GM13977 (cell line): Measurements from ENCODE around the gene ZHX3.

ENCODE experiments used
- DNase-seq: peaks from one replicate; pipeline ENCODE4 v3.0.0; 2012; ENCODE audit warnings: low spot score
- in situ Hi-C: fragments of 300-500 bp; cut with MboI; formaldehyde crosslinking; loops from one replicate; pipeline ENCODE4 v1.12.0; 2022; ENCODE audit warnings: low sequenced_read_pairs, low pct_unique_long_range_greater_than_20kb, mixed read lengths, inconsistent platforms; ENCODE audit not compliant: unreplicated experiment
- TF ChIP-seq, protein P1 (sequence below): IDR thresholded peaks from 2 replicates; pipeline ENCODE4 v1.5.1; 2012; ENCODE audit warnings: mild to moderate bottlenecking, control low read depth; ENCODE audit not compliant: insufficient read depth; ENCODE audit errors: extremely low read depth, missing control alignments

Gene ZHX3

DNA sequence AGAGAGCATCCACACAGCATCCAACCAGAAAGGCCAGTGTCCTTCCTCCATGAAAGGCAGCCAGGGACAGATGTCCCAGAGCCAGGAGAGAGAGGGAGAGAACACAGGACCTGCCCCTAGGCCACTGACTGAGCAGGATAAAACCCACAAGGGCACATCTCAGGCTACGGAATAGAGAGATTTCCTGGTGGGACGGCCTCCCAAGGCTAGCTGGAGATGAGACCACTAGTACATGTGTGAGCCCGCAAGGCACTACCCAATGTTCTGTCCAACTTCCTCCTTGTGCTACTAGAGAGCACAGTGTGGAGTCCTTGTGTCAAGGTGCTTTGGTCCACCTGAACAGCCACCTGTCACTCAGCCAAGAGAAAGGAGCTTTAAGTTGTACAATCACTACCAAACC is 136.0 kb downstream of the ZHX3 start:
- in situ Hi-C loops, result no loop called here
- DNase-seq, result no peak
- TF ChIP-seq, protein P1, sequence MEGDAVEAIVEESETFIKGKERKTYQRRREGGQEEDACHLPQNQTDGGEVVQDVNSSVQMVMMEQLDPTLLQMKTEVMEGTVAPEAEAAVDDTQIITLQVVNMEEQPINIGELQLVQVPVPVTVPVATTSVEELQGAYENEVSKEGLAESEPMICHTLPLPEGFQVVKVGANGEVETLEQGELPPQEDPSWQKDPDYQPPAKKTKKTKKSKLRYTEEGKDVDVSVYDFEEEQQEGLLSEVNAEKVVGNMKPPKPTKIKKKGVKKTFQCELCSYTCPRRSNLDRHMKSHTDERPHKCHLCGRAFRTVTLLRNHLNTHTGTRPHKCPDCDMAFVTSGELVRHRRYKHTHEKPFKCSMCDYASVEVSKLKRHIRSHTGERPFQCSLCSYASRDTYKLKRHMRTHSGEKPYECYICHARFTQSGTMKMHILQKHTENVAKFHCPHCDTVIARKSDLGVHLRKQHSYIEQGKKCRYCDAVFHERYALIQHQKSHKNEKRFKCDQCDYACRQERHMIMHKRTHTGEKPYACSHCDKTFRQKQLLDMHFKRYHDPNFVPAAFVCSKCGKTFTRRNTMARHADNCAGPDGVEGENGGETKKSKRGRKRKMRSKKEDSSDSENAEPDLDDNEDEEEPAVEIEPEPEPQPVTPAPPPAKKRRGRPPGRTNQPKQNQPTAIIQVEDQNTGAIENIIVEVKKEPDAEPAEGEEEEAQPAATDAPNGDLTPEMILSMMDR, result no peak

DNA sequence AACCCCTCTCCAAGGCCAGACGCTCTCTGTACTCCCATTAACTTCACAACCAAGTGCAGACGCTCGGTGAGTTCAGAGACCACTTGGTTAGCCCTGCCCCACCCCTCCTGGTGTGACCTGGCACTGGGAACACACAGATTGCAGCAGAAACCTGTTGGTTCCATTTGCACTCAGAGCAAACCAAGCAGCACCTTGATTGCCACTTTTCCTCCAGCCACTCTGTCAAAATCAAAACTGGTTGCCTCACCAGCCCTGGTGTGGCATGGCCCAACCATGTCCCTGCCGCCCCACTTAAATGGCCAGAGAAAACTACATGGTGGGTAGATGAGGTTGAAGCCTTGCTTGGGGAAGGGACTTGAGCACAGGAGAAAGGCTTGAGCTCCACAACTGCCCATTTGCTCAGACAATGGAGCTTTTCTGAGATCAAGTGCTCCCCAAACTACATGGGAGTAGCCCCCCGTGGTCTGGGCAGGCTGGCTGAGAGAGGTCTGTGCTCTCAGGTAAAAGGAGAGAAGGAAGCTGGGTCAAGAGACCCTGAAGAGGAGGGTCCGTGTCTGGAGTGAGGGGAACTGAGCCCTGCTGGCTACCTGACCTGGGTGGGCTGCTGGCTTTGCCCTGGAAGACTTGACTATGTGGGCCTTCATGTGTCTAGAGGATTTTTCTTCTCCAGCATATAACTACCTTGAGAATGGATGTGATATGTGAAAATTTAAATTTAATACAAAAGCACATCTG is 136.8 kb downstream of the ZHX3 start:
- no peak for DNase-seq
- TF ChIP-seq, protein P1, result no peak
- in situ Hi-C loops, result no loop called here

DNA sequence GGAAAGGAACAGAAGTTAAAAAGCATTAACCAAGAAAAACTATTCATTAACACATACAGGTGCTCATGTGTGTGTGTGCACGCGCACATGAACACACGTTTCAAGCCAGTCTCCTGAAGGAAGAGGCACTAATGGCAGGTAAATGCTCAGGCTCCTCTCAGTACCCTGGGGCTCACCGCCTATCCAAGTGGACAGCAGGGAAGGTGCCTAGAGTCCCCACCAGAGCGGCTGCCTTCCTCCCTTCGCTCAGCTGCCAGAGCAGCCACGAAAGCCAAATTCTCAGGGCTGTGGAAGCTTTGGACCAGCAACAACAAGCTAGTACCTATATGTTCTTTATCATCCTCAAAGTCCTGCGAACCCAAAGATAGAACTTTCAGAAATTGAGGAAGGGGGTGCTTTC is 137.6 kb downstream of the ZHX3 start:
- TF ChIP-seq, protein P1, result no peak
- DNase-seq, result no peak
- in situ Hi-C loops, result loop anchor here (5.0 kb wide), 1 partner anchor 162 kb away; the partner anchor contains the start of gene LPIN3

DNA sequence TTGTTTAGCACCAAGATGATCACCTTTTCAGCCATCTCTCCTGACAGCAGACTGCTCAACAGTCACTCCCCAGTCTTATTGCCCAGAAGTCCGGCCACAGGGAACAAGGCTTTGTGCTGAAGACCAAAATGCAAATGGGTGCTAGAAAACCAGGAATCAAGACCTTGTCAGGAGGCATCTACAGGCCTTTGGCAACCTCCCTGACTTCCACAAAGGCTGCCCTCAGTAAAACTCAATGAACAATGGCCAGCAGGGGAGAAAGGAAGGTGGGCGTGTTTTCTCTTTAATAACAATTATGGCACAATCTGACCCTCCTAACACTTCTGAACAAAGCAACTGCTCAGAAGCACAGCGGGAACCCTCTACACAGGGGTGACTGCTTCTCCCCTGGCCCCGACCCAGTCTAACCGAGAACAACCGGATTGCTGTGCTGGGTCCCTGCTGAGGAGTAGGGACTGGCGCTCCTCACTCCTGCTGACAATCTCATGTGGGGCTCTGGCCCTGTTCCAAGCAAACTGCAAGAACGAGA is 138.6 kb downstream of the ZHX3 start:
- no peak for DNase-seq
- TF ChIP-seq, protein P1, result no peak
- in situ Hi-C loops, result loop anchor here (5.0 kb wide), 1 partner anchor 163 kb away; the partner anchor contains the start of gene LPIN3

DNA sequence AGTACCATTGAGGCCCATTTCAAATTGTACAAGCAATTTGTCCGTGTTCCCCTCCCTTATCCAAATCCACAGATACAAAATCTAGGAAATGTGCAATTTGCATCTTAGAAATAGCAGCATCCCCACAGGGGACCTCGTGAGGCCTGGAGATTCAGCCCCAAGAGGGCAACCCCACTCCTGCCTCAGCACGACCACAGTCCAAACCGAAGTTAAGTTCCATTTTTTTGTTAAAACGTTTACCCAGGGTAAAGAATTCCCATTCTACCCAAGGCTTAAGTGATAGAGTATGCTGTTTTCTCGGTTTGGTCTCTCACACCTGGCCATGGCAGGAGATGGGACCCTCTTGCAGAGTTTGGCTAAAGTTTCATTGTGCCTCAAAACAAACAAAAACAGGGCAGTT is 139.0 kb downstream of the ZHX3 start:
- no peak for DNase-seq
- TF ChIP-seq, protein P1, result no peak
- in situ Hi-C loops, result loop anchor here (5.0 kb wide), 1 partner anchor 164 kb away; the partner anchor contains the start of gene LPIN3

DNA sequence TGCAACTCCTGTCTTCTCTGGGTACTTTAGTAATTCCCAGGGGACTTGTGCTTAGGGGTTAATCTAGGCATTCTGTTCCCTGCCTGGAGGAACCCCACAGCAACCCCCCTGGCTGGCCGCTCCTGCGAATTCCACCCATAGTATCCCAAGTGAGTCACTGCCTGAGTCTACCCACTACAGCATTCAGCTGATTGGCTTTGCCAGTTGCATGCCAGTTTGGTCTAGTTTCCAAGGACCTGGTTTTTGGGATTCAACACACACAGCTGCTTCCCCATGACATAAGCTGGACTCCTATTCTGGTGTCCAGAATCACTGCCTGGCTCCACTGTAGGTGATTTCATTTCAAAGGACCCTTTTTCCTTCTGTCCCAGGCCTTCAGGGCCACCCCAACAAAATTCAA is 139.9 kb downstream of the ZHX3 start:
- in situ Hi-C loops, result loop anchor here (5.0 kb wide), 1 partner anchor 165 kb away; the partner anchor contains the start of gene LPIN3
- no peak for DNase-seq
- TF ChIP-seq, protein P1, result no peak
